T-helper 2 cell treated with Interferon-gamma antibody and Interleukin-4, amounts not matched to agents 5 μg/mL and 100 μg/mL, for 36 hours (primary cell): ENCODE measurements around the gene SLC35G6.
A peak's percentile ranks its signal among the peaks of the same experiment; 100 is the strongest.

ENCODE experiments used
- DNase-seq: peaks from one replicate; pipeline ENCODE4 v3.0.0; 2021; ENCODE audit warnings: low spot score
- H3K27ac Mint-ChIP-seq: one replicate; pipeline ENCODE4 v1.8.0; 2021; ENCODE audit warnings: mild to moderate bottlenecking, mixed read lengths
- H3K27me3 Mint-ChIP-seq: one replicate; pipeline ENCODE4 v1.8.0; 2021; ENCODE audit warnings: low read depth, mixed read lengths
- H3K36me3 Mint-ChIP-seq: one replicate; pipeline ENCODE4 v1.8.0; 2021; ENCODE audit warnings: low read depth, mixed read lengths
- H3K4me1 Mint-ChIP-seq: one replicate; pipeline ENCODE4 v1.8.0; 2021; ENCODE audit warnings: low read depth, mixed read lengths
- H3K4me3 Mint-ChIP-seq: one replicate; pipeline ENCODE4 v1.8.0; 2022; ENCODE audit warnings: mild to moderate bottlenecking, moderate library complexity, mixed read lengths
- H3K9me3 Mint-ChIP-seq: one replicate; pipeline ENCODE4 v1.8.0; 2021; ENCODE audit warnings: mixed read lengths

Gene SLC35G6

DNA sequence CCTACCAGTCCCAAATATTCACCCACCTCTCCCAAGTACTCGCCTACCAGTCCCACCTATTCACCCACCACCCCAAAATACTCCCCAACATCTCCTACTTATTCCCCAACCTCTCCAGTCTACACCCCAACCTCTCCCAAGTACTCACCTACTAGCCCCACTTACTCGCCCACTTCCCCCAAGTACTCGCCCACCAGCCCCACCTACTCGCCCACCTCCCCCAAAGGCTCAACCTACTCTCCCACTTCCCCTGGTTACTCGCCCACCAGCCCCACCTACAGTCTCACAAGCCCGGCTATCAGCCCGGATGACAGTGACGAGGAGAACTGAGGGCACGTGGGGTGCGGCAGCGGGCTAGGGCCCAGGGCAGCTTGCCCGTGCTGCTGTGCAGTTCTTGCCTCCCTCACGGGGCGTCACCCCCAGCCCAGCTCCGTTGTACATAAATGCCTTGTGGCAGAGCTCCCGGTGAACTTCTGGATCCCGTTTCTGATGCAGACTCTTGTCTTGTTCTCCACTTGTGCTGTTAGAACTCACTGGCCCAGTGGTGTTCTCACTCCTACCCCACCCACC lies 32.7 kb downstream of the SLC35G6 start:
- Mint-ChIP-seq H3K36me3 (peaks cover 50% of the 10 kb centered on the region), H3K9me3 (no peaks in the 10 kb centered on the region), H3K4me3 (no peak overlapping the region), H3K4me1 (no peaks in the 10 kb centered on the region), H3K27me3 (no peaks in the 10 kb centered on the region), H3K27ac (no peak overlapping the region)
- DNase-seq = no peak

GRCh38 chr17:7515911-7516610 lies 34.8 kb downstream of the SLC35G6 start:
- Mint-ChIP-seq H3K27me3 (no peaks in the 10 kb centered on the region), H3K9me3 (no peaks in the 10 kb centered on the region), H3K36me3 (peaks cover 34% of the 10 kb centered on the region), H3K27ac (no peak overlapping the region), H3K4me3 (no peak overlapping the region), H3K4me1 (no peaks in the 10 kb centered on the region)
- DNase-seq = no peak

- H3K4me3 Mint-ChIP-seq = no peak overlapping the region
- no peaks in the 10 kb centered on the region for H3K27me3 Mint-ChIP-seq
- no peaks in the 10 kb centered on the region for H3K36me3 Mint-ChIP-seq
- no peak overlapping the region for H3K27ac Mint-ChIP-seq
- peaks cover 4% of the 10 kb centered on the region for H3K4me1 Mint-ChIP-seq
- peak; percentile 23 for DNase-seq
- H3K9me3 Mint-ChIP-seq = peaks cover 8% of the 10 kb centered on the region
Measured at GRCh38 chr17:7523033-7523432, 41.8 kb downstream of the SLC35G6 start.

- H3K9me3 Mint-ChIP-seq = peaks cover 18% of the 10 kb centered on the region
- H3K27ac Mint-ChIP-seq = no peak overlapping the region
- H3K36me3 Mint-ChIP-seq = no peaks in the 10 kb centered on the region
- no peak overlapping the region for H3K4me3 Mint-ChIP-seq
- no peaks in the 10 kb centered on the region for H3K4me1 Mint-ChIP-seq
- no peak for DNase-seq
- no peaks in the 10 kb centered on the region for H3K27me3 Mint-ChIP-seq
Measured at GRCh38 chr17:7528842-7529241, 47.6 kb downstream of the SLC35G6 start.

GRCh38 chr17:7530023-7530900 lies 49.0 kb downstream of the SLC35G6 start:
- no peak for DNase-seq
- no peaks in the 10 kb centered on the region for H3K4me1 Mint-ChIP-seq
- H3K27me3 Mint-ChIP-seq = peaks cover 5% of the 10 kb centered on the region
- no peaks in the 10 kb centered on the region for H3K36me3 Mint-ChIP-seq
- H3K27ac Mint-ChIP-seq = no peak overlapping the region
- H3K4me3 Mint-ChIP-seq = no peak overlapping the region
- peaks cover 18% of the 10 kb centered on the region for H3K9me3 Mint-ChIP-seq
